Astrocyte of the hippocampus (primary cell): ENCODE results near the gene IL1R2.

ENCODE experiments used
- DNase-seq: peaks from one replicate; pipeline ENCODE4 v3.0.0; 2011; ENCODE audit warnings: low read depth, low spot score

IL1R2 gene

GRCh38 chr2:102020596-102021170, 28.9 kb downstream of the IL1R2 start:
- peak; percentile 95 for DNase-seq

DNA sequence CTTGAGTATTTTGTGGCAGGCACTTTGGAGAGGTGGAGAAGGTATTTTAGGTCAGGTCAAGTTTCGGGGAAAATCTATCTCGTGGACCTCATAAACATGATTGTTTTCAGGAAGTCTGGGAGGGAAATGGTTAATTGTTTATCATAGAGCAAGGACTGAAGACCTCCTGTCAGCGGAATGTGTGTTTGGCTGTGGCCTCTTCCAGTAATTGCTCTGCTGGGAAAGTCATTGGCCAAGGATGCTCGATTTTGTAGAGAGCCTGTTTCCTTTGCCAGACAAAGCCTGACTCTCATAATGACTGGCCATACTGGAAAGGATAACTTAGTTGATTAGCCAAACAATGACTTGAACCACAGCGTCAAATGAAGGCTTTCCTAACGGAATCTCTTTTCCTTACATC, 30.0 kb downstream of the IL1R2 start:
- DNase-seq = peak; percentile 64

DNA sequence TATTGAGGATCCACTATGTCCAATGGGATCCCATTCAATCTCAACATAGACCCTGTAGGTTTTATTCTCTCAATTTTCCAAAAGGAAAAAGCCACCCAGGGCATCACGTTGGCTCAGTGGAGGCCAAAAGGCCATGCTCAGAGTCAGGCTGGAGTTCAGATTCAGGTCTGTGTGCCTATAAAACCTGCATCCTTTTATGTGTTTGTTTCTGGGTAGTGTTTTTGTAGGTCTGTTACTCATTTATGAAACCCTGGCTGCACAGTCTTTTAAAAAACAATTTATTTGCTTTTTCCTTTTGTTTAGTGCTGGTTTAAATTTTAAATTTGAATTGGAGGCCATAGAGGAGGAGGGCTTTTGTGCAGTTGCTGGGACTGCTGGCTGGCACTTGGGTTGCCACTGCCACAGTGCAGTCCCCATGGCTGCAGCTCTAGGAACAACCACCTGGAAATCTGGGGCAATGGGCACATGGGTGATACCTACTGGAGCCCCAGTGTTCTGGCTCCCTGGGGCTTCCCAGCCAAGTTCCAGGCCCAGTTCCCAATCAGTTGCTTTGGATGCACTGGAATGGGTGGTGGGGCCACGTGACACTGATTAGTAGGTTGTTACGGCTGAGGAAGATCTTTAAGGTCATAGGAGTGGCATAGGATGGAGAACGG, 31.3 kb downstream of the IL1R2 start:
- DNase-seq = no peak

- DNase-seq = no peak
These were observed 32.6 kb downstream of the IL1R2 start for GRCh38 chr2:102024410-102024809.

- peak; percentile 48 for DNase-seq
These were observed 33.3 kb downstream of the IL1R2 start for GRCh38 chr2:102025016-102025501.

GRCh38 chr2:102025583-102026267, 34.0 kb downstream of the IL1R2 start:
- DNase-seq = no peak

GRCh38 chr2:102027036-102027980, 35.5 kb downstream of the IL1R2 start:
- DNase-seq = peak; percentile 76

DNA sequence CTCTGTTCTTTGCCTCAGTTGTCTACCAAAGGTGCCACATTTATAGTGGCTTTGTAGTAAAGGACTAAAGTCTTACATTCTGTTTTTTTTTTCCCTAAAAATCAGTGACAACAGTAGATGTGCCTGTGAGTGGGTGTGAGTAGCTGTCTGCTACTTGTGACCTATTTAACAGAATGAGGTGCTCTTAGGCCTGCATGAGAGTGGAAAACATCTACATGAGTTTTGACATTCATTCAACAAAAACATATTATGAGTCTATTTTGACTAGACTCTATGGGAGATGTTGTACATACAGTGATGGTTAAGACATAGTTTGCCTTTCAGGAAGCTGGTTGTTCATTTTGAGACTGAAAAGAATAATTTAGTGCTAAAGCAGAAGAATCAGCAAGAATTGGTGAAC, 36.7 kb downstream of the IL1R2 start:
- DNase-seq = no peak

- DNase-seq = no peak
These were observed 37.6 kb downstream of the IL1R2 start for GRCh38 chr2:102029405-102029804.

GRCh38 chr2:102029952-102030351, 38.2 kb downstream of the IL1R2 start:
- DNase-seq = no peak

DNA sequence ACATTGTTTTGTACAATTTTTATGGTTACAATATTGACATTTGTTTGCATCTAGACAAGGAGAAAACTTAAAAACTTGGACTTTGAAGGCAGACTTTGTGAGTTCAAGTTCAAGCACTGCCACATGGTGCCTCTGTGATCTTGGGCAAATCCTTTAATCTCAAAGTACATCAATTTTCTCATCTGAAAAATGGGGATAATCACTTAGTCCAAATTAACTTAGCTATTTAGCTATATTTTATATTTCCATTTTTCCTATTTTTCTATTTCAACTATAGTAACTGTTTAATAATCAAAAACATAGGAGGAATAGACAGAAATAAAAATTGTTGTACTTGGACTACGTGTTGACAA, 38.7 kb downstream of the IL1R2 start:
- no peak for DNase-seq

- no peak for DNase-seq
These were observed 39.2 kb downstream of the IL1R2 start for GRCh38 chr2:102030855-102031527.

DNA sequence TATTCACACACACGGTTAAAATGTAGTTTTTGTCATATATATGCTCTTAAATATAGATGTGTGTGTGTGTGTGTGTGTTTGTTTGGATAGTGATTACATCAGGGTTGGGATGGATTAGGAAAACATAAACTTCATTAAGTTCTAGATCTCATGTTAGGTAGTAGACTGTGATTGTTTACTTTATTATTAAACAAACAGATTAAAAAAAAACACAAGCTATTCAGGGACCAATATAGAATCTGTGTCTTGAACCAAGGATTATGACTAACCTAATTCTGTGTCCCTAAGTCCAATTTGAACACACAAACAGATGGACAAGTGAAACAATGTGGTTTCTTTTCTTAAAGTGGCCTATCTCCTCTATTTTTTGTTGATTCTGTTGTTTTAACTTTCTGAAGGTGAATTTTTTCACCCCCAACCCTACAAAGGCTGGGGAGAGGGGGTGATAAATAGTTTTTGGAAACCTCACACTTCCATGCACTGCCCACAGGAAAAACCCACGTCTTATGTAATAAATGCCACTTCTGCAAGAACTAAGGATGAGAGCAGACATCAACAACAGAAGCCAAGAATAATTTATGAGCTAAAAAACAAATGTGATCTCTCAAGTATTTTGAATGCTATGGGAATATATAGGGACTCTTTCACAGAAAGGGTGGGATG, 40.7 kb downstream of the IL1R2 start:
- no peak for DNase-seq

DNA sequence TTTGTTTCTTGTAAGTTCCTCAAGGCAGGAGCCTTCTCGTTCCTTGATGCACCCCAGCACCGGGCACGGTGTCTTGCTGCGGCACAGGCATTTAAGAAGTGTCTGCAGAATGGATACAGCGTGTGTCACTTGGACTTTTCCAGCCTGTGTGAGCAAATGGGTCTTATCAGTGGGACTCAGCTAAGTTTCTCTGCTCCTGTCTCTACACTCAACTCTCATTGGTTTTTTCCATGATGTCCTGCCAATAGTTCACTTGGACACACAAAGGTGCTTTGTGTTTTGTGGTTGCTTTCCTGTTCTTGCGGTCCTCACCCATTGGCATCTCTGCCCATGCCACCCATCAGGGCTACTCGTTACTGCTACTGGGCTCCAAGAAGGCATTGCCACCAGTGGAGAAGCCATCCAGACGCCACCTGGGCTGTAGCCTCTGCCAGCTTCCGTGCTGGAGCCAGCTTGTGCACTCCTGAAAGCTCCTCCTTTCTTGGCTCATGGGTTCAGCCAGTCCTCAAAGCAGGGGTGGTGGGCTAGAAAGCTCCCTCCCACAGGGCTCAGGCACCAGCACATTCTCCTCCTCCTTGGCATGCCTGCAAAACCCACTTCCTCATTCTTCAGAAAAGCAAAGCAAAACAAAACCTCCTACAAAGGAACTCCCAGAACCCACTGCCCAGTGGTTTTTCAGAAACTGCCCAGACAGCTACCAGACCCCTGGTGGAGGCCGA, 41.4 kb downstream of the IL1R2 start:
- DNase-seq = peak; percentile 97

DNA sequence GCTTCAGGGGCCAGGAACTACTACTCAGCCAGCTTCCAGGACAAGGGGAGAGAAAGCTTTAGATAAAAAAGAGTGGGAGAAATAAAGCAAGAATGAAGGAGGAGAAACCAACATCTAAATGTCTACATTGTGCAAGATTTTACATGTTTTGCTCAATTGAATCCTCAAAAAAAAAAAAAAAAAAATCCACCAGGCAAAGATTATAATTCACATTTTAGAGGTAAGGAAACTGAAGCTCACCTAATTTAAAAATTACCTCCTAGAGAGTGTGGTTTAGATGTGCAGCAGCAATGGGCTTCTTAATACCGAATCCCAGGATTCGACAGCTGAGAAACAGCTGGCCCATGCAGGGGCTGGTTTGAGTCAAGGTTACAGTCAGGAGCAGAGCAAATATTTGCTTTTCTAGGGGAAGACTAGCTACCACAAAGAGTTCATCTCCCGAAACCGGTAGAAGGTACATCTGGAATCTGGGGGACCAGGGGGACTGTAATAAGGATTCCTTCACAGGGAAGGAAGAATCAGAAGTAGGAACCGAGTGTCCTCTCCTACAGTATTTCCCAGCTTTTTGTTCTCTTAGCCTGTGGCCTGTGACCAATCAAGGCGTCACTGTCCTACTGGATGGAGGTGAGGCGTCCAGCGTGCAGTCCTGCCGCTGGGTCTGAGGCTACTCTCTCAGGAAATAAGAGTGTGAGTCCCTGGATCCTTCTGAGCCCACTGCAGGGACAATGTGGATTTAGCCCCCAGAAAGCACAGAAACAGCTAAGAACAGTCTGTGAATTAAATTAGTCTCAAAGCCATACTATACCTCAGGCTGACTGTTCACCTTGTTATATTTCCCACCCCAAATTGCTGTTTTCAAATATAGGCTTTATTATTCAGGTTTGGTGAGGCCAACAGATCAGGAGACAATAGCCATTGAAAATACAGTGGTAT, 42.3 kb downstream of the IL1R2 start:
- no peak for DNase-seq

- no peak for DNase-seq
These were observed 43.2 kb downstream of the IL1R2 start for GRCh38 chr2:102034683-102035548.

GRCh38 chr2:102037681-102038080, 45.9 kb downstream of the IL1R2 start:
- no peak for DNase-seq

GRCh38 chr2:102040229-102040628, 48.5 kb downstream of the IL1R2 start:
- DNase-seq = no peak
